Measurements from ENCODE around the gene DSCAM.

DNA sequence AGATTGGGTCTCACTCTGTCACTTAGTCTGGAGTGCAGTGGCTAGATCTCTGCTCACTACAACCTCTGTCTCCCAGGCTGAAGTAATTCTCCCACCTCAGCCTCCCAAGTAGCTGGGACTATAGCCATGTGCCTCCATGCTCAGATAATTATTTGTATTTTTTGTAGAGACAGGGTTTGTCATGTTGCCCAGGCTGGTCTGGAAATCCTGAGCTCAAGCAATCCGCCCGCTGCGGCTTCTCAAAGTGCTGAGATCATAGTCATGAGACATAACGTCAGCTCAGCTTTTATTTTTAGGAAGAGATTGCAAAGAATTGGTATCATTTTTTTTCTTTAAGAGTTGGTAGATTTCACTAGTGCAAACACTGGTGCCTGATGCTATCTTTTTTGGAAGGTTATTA, 244.9 kb downstream of the DSCAM start:
- TF ChIP-seq POLR2AphosphoS5 (IDR thresholded peaks at IDR 0.05; ENCODE audit: low read depth, low read length) = no peak
- TF ChIP-seq POLR2A (IDR thresholded peaks at IDR 0.05; ENCODE audit: low read depth, low read length) = no peak
- no peak for TF ChIP-seq TAF1 (IDR thresholded peaks at IDR 0.05; ENCODE audit: borderline replicate concordance, low read depth, low read length)
